Measurements from ENCODE around the gene CCN5. TPM values are rescaled to one million over a fixed set of nuclear protein-coding genes. Genes with fewer than 3 reads are reported as not detected.

CCN5 gene
- total and polyA plus RNA-seq, 2 of the 13 experiments (the other 11 are each of a cell fraction or from before 2014, with no cell fraction given) = 0.12 TPM; not detected in 1

DNA sequence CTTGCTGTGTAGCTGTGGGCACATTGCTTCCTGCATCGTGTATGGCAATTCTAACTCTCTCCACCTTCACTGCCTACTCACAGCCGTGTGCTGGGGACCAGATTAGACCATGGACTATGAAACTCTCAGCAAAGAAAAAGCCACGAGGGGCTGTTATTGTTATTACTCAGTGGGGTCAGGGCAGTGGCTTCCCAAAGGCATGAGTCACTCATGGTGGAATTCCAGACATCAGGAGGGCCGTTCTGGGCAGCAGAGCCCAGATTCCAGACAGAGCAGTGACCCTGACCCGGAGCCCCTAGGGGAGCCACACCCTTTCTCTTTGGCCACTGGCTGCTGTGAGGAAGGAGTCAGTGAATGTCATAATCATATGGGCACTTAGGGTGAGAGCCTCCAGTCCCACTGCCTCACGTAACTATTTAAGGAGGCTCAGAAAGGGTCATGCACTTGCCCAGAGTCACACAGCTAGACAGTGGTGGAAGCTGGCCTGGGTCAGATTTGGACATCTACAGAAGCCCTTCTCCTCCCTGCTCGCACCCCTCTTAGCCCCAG lies 22.2 kb upstream of the CCN5 start (continued):
- TF ChIP-seq CERS6 (CRISPR knock-in tag; IDR thresholded peaks at IDR 0.05) = no peak
- TF ChIP-seq, protein P1, sequence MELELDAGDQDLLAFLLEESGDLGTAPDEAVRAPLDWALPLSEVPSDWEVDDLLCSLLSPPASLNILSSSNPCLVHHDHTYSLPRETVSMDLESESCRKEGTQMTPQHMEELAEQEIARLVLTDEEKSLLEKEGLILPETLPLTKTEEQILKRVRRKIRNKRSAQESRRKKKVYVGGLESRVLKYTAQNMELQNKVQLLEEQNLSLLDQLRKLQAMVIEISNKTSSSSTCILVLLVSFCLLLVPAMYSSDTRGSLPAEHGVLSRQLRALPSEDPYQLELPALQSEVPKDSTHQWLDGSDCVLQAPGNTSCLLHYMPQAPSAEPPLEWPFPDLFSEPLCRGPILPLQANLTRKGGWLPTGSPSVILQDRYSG (CRISPR knock-in tag; IDR thresholded peaks at IDR 0.05) = no peak
- peak; percentile 83 for TF ChIP-seq ZNF331 (CRISPR knock-in tag; IDR thresholded peaks at IDR 0.05)
- no peak for TF ChIP-seq ATRX (CRISPR knock-in tag; IDR thresholded peaks at IDR 0.05; ENCODE audit: borderline replicate concordance)
- no peak for TF ChIP-seq ZMAT5 (CRISPR knock-in tag; IDR thresholded peaks at IDR 0.05; ENCODE audit: borderline replicate concordance, low read depth)
- no peak for TF ChIP-seq U2AF2 (IDR thresholded peaks at IDR 0.05; ENCODE audit: low read depth, low read length)
- no peak for TF ChIP-seq ZNF678 (CRISPR knock-in tag; IDR thresholded peaks at IDR 0.05)
- TF ChIP-seq PATZ1 (CRISPR knock-in tag; IDR thresholded peaks at IDR 0.05) = peak; percentile 52; the same call in 1 of the 2 replicates
- TF ChIP-seq ZNF33A (CRISPR knock-in tag; IDR thresholded peaks at IDR 0.05; ENCODE audit: borderline replicate concordance) = no peak
- peak; percentile 44; the same call in 1 of the 2 replicates for TF ChIP-seq MIER2 (CRISPR knock-in tag; IDR thresholded peaks at IDR 0.05)
- TF ChIP-seq SMAD3 (CRISPR knock-in tag; IDR thresholded peaks at IDR 0.05) = 0 out of 2 replicates have a peak, but pooled peaks have one; percentile 59
- no peak for TF ChIP-seq UBTF (CRISPR knock-in tag; IDR thresholded peaks at IDR 0.05)
- TF ChIP-seq ZNF800 (CRISPR knock-in tag; IDR thresholded peaks at IDR 0.05) = no peak
- no peak; the same call in 1 of the 2 replicates for TF ChIP-seq ZBTB7A (CRISPR knock-in tag; IDR thresholded peaks at IDR 0.05)
- no peak for TF ChIP-seq ZNF740 (CRISPR knock-in tag; IDR thresholded peaks at IDR 0.05)
- TF ChIP-seq ZNF337 (CRISPR knock-in tag; IDR thresholded peaks at IDR 0.05; ENCODE audit: borderline replicate concordance, low read depth) = no peak
- TF ChIP-seq SSRP1 (CRISPR knock-in tag; IDR thresholded peaks at IDR 0.05) = no peak
- 0 out of 2 replicates have a peak, but pooled peaks have one; percentile 48 for TF ChIP-seq ZSCAN31 (CRISPR knock-in tag; IDR thresholded peaks at IDR 0.05; ENCODE audit: low read depth)
- no peak for TF ChIP-seq ISL2 (CRISPR knock-in tag; IDR thresholded peaks at IDR 0.05)
- no peak for TF ChIP-seq SIX4 (CRISPR knock-in tag; IDR thresholded peaks at IDR 0.05)
- TF ChIP-seq IKZF4 (CRISPR knock-in tag; IDR thresholded peaks at IDR 0.05; ENCODE audit: borderline replicate concordance, low read depth, not compliant biosample characterization) = no peak
